Tibial nerve (tissue), 3 donors: ENCODE data around the gene ZDHHC5.

ENCODE experiments used
- CTCF ChIP-seq, 5 experiments: fragments of 200-600 bp in 3 of 5; fragments of 450-650 bp in 2 of 5; sonication (generic) in 3 of 5; IDR thresholded peaks; one replicate each; pipeline ENCODE4 v1.5.1; 2016 to 2019; ENCODE audit warnings: antibody characterized with exemption in 5 of 5, mild to moderate bottlenecking in 3 of 5, moderate library complexity in 2 of 5
- POLR2A ChIP-seq, 2 donors: fragments of 450-650 bp; IDR thresholded peaks; one replicate each; pipeline ENCODE4 v1.6.1; 2017; ENCODE audit warnings: antibody characterized with exemption in 2 of 2, mild to moderate bottlenecking in 2 of 2, moderate library complexity in 2 of 2

GRCh38 chr11:57729479-57729878, 61.6 kb downstream of the ZDHHC5 start:
- TF ChIP-seq POLR2A (IDR thresholded peaks at IDR 0.05): no peak
- no peak for TF ChIP-seq CTCF (IDR thresholded peaks at IDR 0.05)
